Measurements from ENCODE around the gene NAT8L.

NAT8L gene

DNA sequence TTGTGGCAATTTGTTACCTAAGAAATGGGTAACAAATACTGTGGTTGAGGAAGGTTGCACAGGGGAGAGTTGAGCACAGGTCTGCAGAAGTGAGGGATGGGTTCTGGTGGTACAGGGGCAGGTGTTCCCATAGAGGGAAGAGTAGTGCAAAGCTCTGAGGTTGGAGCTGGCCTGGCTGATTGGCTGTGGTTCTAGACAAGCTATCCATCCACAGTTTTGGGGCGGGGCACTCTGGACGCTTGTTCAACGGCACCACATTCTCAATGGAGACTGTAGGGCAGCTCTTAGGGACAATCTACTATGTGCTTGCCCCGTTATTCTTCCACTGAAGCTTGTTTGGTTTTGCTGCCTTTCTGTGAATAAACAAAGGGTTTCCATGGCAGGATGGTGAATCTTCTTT lies 35.4 kb downstream of the NAT8L start:
- no peak for DNase-seq (ENCODE audit: low read depth in 2 of 2)

DNA sequence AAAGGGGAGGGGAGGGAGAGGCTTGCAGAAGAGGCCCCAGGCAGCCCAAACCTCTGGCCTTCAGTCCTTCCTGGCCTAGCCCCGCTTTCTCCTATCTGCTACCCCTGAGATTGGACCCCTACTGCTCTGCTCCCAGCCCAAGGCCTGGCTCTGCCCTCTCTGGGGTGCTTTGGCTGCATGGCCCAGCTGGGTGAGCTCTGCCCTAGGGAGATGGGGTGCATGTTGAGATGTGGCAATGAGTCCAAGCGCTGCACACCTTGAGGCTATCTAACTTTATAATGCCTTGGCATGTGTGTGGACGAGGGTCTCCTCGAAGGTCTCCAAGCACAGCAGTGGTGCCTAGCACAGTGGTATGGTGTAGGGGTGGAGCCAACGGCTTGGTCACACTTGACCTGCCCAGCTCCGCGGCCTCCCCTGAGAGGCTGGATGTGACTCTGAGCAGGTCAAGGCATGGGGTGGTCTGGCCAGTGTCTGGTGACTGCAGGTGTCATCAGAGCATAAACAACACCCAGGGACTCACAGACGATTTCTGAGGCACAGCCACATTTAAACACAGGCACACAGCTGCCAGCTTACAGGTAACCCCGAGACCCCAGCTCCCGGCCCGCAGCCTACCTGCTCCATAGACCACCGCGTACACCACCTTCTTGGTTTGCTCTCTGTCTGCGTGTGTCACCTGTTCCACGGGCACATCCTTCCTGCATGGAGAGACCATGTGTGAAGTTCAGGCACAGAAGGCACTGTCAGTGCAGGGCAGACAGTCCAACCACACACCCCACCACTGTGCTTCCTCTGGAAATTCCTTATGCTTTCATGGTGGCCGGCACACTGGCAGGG lies 36.3 kb downstream of the NAT8L start:
- no peak for DNase-seq (ENCODE audit: low read depth in 2 of 2)

DNA sequence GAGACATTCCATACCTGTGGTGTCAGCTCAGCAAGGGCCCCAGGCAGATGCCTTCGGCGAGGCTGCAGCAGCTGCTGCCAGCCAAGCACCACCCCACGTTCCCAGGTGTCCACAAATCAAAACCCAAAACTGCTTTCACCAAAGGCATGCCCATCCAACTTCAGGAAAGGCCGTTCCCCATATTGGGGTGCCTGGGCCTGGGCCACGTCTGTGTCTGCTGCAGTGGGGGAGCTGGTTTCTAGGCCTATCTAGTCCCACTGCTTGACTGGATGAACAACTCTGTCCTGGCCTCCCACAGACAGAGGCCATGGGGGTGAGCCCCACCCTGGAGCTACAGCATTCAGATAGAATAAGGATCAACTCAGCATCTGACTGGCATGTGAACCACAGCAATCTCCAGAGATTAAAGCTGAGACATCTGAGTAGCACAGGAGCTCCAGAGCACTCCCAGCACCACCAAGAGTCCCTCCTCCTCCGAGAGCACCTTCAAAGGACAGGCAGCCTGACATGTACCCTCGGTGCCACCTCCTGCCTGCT lies 37.0 kb downstream of the NAT8L start:
- no peak for DNase-seq (ENCODE audit: low read depth in 2 of 2)

DNA sequence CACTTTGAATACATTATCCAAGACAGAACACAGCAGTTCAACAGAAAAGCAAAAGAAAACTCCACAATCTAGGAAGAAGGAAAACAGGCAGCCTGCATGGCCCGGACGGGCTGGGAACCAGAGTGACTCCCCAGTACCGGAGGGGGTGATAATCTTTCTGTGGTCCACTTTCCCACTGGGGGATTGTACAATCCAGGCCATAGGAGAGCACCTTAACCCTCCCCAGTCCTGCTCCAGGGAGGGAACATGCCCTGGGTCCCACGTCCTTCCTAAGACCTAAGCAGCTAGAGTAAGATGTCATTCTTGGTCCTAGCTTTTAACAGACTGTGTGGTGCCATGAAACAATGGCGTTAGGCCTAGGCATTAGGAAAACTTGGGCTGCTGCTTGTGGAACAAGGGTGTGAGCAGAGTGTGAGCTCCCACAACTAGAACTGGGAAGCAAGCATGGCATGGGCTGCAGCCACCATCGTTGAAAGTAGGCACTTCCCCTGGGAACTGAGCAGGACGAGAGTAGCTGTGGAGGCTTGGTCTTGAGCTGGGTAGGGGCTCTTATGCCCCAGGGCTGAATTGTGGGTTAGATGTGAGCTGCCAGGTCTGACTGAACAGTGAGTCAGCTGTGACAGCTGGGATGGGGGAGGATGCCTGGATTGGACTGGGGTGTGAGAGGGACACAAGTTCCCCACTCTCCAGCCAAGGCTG lies 42.4 kb downstream of the NAT8L start:
- no peak for DNase-seq (ENCODE audit: low read depth in 2 of 2)

DNA sequence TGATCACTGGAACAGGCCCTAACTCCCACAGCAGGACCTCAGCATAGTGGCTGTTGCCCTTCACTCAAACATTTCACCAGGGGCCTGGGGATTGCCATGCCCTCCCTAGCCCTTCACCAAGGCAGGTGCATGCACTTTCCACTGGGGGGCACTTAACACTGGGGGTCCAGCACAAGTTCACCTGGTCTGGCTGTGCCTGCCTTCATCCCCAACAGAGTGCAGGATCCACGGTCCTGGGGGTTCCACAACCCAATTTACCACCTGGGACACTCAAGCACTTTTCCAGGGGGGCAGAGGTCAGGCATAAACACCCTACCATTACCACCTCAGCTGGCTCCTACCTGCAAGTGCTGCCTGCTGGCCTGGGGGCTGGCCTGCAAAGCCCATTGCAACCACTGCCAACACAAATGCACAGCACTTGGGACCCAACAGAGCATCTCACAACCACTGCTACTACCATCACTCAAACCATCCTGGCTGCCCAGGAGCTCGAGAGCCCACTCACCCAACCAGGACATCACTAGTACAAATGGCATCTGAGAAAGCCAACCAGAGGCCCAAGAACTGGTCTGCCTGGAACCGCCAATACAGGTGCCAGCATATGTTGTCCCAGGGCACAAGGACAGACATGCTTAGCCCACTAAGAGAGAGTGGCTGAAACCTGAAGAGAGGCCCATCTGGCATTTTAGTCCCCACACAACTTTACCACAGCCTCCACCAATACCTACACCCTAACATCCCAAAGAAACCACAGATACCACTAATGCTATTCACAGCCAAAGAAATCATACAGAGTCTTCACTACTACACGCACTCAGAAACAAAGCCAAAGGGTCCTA lies 43.1 kb downstream of the NAT8L start:
- DNase-seq (ENCODE audit: low read depth in 2 of 2) = no peak

DNA sequence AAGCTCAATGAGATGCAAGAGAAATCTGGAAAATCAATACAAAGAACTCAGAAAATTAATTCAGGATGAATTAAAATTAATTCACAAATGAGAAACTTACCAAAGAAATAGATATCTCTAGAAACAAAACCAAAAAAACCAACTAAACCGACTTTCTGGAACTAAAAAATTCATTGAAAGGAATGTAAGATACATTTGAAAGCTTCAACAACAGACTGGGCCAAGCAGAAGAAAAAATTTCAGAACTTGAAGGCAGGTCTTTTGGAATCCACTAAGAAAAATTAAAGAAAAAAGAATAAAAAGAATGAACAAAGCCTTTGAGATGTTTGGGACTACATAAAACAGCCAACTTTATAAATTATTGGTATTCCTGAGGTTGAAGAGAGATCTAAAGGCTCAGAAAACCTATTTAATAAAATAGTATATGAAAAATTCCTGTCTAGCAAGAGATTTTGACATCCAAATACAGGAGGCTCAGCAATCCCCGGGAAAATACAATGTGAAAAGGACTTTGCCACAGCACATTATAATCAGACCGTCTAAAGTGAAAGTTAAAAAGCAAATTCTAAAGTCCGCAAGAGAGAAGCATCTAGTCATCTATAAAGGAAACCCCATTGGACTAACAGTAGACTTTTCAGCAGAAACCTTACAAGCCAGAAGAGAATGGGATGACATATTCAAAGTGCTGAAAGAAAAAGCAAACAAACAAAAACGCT lies 44.2 kb downstream of the NAT8L start:
- no peak for DNase-seq (ENCODE audit: low read depth in 2 of 2)

DNA sequence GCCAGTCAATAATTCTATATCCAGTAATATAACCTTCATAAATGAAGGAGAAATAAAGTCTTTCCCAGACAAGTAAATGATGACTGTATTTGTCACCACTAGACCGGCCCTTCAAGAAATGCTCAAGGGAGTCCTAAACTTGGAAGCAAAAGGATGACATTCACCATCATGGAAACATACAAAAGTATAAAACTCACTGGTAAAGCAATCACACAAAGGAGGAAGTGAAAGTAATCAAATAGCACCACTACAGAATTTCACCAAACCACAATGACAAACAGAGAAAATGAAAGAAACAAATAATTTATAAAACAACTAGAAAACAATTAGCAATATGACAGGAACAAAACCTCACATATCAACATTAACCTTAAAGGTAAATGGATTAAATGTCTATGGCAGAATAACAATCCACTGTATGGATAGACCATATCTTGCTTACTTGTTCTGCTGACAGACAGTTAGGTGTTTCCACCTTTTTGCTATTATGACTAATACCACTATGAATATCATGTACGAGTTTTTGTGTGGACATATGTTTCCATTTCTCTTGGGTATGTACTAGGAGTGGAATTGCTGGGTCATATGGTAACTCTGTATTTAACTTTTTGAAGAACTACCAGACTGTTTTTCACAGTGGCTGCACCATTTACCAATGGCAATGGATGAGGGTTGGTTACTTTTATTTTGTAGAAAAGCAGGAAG lies 44.9 kb downstream of the NAT8L start:
- no peak for DNase-seq (ENCODE audit: low read depth in 2 of 2)

DNA sequence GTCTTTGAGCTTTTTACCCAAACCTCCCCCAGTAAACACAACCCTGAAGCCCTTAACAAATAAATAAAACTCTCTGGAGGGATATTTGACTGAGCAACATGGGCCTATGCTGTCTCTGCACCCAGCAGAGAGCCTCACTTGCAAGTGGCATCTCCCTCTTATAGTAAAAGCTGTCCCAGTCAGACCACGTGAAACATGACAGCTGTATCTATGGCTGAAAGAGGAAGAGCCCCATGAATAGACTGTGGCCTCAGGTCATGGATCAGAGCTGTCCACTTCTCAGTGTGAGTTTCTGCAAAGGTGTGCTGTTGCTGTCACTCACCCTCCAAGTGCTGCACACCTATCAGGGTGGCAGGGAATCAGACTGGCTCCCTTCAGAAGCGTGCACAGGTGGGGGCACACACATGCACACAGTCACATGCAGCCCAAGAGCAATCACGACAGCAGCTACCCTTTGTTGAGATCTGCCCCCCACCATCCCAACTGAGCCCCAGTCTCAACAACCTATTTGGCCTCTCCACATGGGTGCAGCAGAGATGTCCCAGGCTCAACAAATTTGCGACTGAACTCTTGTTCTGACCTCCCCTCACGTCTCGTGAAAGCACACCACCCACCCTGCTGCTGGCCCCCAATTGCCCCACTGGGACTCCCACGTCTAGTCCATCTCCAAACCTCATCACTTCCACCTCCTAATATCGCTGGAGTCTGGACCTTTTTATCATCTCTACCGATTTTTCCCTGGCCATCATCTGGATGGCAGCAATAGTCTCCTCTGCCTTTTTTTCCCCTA lies 45.6 kb downstream of the NAT8L start:
- DNase-seq (ENCODE audit: low read depth in 2 of 2) = no peak

DNA sequence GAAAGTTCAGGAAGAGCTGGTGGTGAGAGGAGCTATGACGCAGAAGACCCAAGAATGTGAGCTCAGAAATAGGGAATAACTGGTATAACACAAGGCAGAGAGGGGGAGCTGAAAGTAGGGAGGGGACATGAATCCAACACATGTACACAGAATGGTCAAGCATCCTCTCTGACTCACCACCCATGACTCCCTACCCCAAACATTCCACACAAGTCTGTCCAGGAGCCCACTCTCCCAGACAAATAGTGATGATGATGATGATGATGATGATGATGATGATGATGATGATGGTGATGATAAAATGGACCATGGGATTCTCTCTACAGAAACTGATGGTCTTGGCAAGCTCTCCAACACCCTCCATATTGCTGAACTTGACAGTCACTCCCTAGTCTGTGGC lies 46.4 kb downstream of the NAT8L start:
- DNase-seq (ENCODE audit: low read depth in 2 of 2) = no peak

DNA sequence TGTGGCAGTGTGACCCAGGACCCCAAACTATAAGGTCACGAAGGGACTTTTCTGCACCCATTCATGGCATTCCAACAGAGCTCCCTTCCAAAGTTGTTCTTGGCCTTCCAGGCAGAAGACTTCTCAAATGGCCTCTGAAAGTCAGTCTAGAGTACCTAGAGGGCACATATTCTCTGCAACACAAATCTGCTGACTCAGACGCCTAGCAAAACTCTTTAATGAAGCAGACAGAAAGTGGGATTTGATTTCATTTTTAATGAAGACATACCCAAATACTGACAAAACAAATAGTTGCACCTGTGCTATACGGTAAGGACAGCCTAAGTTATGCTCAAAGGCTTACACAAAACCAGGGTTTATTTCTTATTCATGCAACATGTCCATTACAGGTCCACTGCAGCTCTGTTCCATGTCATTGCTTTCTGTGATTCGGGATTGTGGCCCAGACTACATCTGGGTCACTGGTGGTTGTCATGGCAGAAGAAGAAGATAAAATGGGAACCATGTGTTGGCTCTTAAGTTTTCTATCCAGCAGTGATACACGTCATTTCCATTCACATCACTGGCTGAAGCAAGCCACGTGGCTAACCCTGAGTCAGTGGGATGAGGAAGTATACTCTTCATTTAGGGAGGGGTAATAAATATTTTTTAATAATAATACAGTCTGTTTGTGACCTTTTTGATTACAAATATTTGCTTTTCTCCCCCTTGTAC lies 57.7 kb downstream of the NAT8L start:
- DNase-seq (ENCODE audit: low read depth in 2 of 2) = no peak

All from stimulated activated CD8-positive, alpha-beta memory T cell treated with anti-CD3 and anti-CD28 coated beads, Interleukin-7, amount 100 ng/mL, for 1 hour (primary cell).